Osteoblast (primary cell): Measurements from ENCODE around the gene RANBP10. TPM values are rescaled to one million over a fixed set of nuclear protein-coding genes. Genes with fewer than 3 reads are reported as not detected.

Source experiments
- DNase-seq: peaks from one replicate; pipeline ENCODE4 v3.0.0; 2011; ENCODE audit warnings: low spot score, mixed read lengths; ENCODE audit not compliant: insufficient read length; ENCODE audit errors: missing footprints
- H2AFZ ChIP-seq: 2 replicates; pipeline ENCODE4 v1.6.0; 2011; ENCODE audit warnings: mild to moderate bottlenecking, low read length
- H3K27ac ChIP-seq: 2 replicates; pipeline ENCODE4 v1.5.1; 2011; ENCODE audit warnings: mild to moderate bottlenecking, low read depth, low read length, moderate library complexity
- H3K27me3 ChIP-seq: 2 replicates; pipeline ENCODE4 v1.6.0; 2012; ENCODE audit warnings: mild to moderate bottlenecking, control low read depth, inconsistent platforms, low read length, moderate library complexity; ENCODE audit not compliant: insufficient read depth
- H3K36me3 ChIP-seq: 2 replicates; pipeline ENCODE4 v1.5.1; 2011; ENCODE audit warnings: mild to moderate bottlenecking, low read length, control low read depth, moderate library complexity; ENCODE audit not compliant: insufficient read depth
- H3K4me1 ChIP-seq: 2 replicates; pipeline ENCODE4 v1.5.1; 2011; ENCODE audit warnings: mild to moderate bottlenecking, low read length, control low read depth, moderate library complexity; ENCODE audit not compliant: insufficient read depth
- H3K4me2 ChIP-seq: 2 replicates; pipeline ENCODE4 v1.6.0; 2011; ENCODE audit warnings: mild to moderate bottlenecking, low read length; ENCODE audit not compliant: insufficient read depth
- H3K4me3 ChIP-seq: fragments of 200-600 bp; sonication (generic); 3 replicates; pipeline ENCODE4 v1.5.1; 2012; ENCODE audit warnings: mild to moderate bottlenecking, low read length, inconsistent platforms; ENCODE audit not compliant: insufficient read depth
- H3K79me2 ChIP-seq: 2 replicates; pipeline ENCODE4 v1.6.0; 2012; ENCODE audit warnings: mild to moderate bottlenecking, low read length, control low read depth, inconsistent platforms; ENCODE audit not compliant: insufficient read depth
- H3K9me3 ChIP-seq: 2 replicates; pipeline ENCODE4 v1.5.1; 2011; ENCODE audit warnings: low read depth, low read length, control low read depth
- H4K20me1 ChIP-seq: 2 replicates; pipeline ENCODE4 v1.6.0; 2012; ENCODE audit warnings: mild to moderate bottlenecking, low read length, control low read depth; ENCODE audit not compliant: insufficient read depth
- total RNA-seq: library from RNA; depleted of rRNA; stranded (reverse); fragments of >200 nt; gene quantifications from 2 replicates; pipeline ENCODE4 v1.2.3, GENCODE V29; 2012
- TF ChIP-seq, protein P1 (sequence below): IDR thresholded peaks from 2 replicates; pipeline ENCODE4 v1.5.1; 2011; ENCODE audit warnings: mild to moderate bottlenecking, low read depth, low read length, moderate library complexity; ENCODE audit errors: extremely low read depth

The RANBP10 gene
- total RNA-seq, 1 donor, result 5.4 TPM

DNA sequence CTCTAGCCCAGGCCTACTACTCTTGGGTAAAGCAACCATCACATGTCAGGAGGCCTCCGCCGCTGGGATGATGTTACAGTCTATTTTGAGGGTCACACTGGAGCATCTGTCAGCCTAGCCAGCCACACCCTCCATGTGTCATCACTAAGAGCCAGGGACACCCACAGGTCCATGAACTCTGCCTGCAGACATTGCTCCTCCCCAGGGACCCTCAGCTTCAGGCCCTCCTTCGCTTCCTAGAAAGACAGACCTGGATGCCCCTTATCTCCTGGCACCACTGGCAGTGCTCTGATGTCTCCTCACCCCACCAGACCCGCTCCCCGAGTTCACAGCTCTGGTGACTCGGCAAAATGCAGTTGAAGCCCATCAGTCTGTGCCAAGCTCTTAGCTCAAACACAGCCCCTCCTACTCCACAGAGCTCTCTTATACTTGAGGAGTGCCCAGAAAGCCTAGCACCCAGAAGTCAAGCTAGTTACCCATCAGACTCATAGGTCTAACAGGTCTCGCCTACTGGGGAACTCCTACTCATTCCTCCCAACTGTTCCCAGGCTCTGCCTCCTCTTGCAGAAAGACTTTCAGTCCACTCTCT, 5.9 kb downstream of the RANBP10 start:
- Histone ChIP-seq H3K4me3 (no peak overlapping the region), H3K27me3 (no peaks in the 10 kb centered on the region), H3K27ac (peak overlapping the region; percentile 24), H3K4me2 (no peak overlapping the region), H2AFZ (no peak overlapping the region), H3K36me3 (peaks cover 6% of the 10 kb centered on the region), H4K20me1 (peaks cover 16% of the 10 kb centered on the region), H3K79me2 (peaks cover 74% of the 10 kb centered on the region), H3K4me1 (peaks cover 3% of the 10 kb centered on the region), H3K9me3 (no peaks in the 10 kb centered on the region)
- DNase-seq, result peak; percentile 77
- TF ChIP-seq, protein P1, sequence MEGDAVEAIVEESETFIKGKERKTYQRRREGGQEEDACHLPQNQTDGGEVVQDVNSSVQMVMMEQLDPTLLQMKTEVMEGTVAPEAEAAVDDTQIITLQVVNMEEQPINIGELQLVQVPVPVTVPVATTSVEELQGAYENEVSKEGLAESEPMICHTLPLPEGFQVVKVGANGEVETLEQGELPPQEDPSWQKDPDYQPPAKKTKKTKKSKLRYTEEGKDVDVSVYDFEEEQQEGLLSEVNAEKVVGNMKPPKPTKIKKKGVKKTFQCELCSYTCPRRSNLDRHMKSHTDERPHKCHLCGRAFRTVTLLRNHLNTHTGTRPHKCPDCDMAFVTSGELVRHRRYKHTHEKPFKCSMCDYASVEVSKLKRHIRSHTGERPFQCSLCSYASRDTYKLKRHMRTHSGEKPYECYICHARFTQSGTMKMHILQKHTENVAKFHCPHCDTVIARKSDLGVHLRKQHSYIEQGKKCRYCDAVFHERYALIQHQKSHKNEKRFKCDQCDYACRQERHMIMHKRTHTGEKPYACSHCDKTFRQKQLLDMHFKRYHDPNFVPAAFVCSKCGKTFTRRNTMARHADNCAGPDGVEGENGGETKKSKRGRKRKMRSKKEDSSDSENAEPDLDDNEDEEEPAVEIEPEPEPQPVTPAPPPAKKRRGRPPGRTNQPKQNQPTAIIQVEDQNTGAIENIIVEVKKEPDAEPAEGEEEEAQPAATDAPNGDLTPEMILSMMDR, result no peak

DNA sequence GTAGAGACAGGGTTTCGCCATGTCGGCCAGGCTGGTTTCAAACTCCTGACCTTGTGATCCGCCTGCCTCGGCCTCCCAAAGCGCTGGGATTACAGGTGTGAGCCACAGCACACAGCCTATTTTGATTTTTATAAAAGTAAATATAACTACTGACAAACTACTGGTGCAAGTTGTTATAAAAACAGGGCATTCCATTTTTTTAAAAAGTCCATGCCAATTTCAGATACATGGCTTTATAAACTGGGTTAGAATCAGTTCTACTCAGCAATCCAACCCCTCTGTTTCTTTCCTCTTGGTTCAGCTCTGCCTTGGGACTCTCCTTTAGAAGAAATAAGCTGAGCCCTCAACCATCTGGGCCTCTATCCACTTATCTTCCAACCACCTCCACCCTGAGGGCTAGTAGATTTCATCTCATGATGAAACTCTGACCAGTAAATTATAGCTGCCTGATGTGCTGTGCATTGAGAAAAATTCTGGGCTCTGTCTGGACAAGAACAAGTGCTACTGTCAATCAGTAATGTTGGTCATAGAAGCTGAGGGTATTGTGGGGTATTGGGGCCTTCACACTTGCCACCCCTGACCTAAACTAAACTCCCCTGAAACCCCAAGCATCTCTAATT, 10.2 kb downstream of the RANBP10 start:
- H3K4me1 ChIP-seq, result no peaks in the 10 kb centered on the region
- H3K9me3 ChIP-seq, result no peaks in the 10 kb centered on the region
- DNase-seq, result no peak
- peaks cover 11% of the 10 kb centered on the region for H4K20me1 ChIP-seq
- H3K36me3 ChIP-seq, result no peaks in the 10 kb centered on the region
- H2AFZ ChIP-seq, result no peak overlapping the region
- H3K27ac ChIP-seq, result no peak overlapping the region
- no peaks in the 10 kb centered on the region for H3K27me3 ChIP-seq
- H3K4me2 ChIP-seq, result no peak overlapping the region
- TF ChIP-seq, protein P1, result no peak
- H3K4me3 ChIP-seq, result no peak overlapping the region
- peaks cover 43% of the 10 kb centered on the region for H3K79me2 ChIP-seq

DNA sequence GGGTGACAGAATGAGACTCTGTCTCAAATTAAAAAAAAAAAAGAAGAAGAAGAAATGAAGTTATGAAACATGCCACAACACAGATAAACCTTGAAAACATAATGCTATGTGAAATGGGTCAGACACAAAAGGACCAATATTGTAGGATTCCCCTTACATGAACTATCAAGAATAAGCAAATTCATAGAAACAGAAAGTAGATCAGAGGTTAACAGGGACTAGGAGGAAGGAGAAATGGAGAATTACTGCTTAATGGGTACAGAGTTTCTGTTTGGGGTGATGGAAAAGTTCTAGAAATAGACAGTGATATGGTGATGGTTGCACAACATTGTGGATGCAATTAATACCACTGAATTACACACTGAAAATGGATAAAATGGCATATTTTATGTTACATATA, 16.3 kb downstream of the RANBP10 start:
- Histone ChIP-seq H2AFZ (no peak overlapping the region), H4K20me1 (peaks cover 9% of the 10 kb centered on the region), H3K27me3 (no peaks in the 10 kb centered on the region), H3K79me2 (peaks cover 14% of the 10 kb centered on the region), H3K27ac (no peak overlapping the region), H3K36me3 (no peaks in the 10 kb centered on the region), H3K9me3 (no peaks in the 10 kb centered on the region), H3K4me1 (no peaks in the 10 kb centered on the region), H3K4me3 (no peak overlapping the region), H3K4me2 (no peak overlapping the region)
- TF ChIP-seq, protein P1, result no peak
- no peak for DNase-seq

DNA sequence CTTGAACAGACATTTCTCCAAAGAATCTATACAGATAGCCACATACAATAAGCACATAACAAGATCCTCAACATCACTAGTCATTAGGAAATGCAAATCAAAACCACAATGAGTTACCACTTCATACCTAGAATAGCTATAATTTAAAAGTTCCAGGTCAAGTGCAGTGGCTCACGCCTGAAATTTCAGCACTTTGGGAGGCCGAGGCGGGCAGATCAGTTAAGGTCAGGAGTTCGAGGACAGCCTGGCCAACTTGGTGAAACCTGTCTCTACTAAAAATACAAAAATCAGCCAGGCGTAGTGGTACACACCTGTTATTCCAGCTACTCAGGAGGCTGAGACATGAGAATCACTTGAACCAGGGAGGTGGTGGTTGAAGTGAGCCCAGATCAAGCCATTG, 19.9 kb downstream of the RANBP10 start:
- no peak overlapping the region for H3K27ac ChIP-seq
- H3K36me3 ChIP-seq, result no peaks in the 10 kb centered on the region
- H3K79me2 ChIP-seq, result peaks cover 23% of the 10 kb centered on the region
- TF ChIP-seq, protein P1, result no peak
- peaks cover 23% of the 10 kb centered on the region for H4K20me1 ChIP-seq
- H2AFZ ChIP-seq, result no peak overlapping the region
- DNase-seq, result no peak
- H3K4me1 ChIP-seq, result no peaks in the 10 kb centered on the region
- H3K4me2 ChIP-seq, result no peak overlapping the region
- H3K27me3 ChIP-seq, result no peaks in the 10 kb centered on the region
- H3K4me3 ChIP-seq, result no peak overlapping the region
- H3K9me3 ChIP-seq, result no peaks in the 10 kb centered on the region
